Measurements from ENCODE around the gene POTEB2. TPM values are rescaled to one million over a fixed set of nuclear protein-coding genes. Genes with fewer than 3 reads are reported as not detected.
"Not testable (repeated sequence)": the region's sequence is repeated elsewhere in the genome, so short reads cannot be mapped to it uniquely, and the experiment has no call there.

Gene POTEB2
- total RNA-seq (not detected), polyA plus RNA-seq (ENCODE audit: insufficient read length in 6 of 6) (not detected)
- long read RNA-seq, donor 1: 0 reads
- long read RNA-seq, donor 2: 0 reads
- long read RNA-seq, donor 3: 0 reads
- long read RNA-seq, donor 4: 0 reads
- long read RNA-seq, donor 5: 0 reads
- long read RNA-seq, donor 6: 0 reads
- long read RNA-seq, donor 7: 0 reads
- long read RNA-seq, donor 8: 0 reads
- long read RNA-seq, donor 9: 0 reads
- long read RNA-seq, donor 10: 0 reads
- long read RNA-seq, donor 11: 0 reads
- long read RNA-seq, donor 12: 0 reads

DNA sequence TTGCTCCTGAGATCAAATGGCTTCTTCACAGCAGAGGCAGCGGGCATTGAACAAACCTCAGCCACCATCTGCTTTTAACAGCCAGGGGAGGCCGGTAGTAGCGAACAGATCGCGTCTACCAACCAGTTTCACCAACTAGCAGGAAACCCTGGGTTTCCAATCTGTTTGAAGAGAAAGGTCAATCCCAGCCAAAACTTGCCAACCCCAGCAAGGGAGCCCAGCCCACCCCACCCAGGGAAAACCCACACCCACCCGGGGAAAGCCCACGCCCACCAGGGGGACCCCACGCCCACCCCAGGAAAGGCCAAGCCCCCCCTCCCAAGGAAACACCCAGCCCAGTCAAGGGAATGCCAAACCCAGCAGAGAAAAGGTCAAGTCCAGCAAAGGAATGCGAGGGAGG is at the start of gene POTEB2:
Gene POTEB2 (minus strand): TSS at position 101 of the 400 bp plus-strand sequence. CDS start 33 bp downstream, at position 68.
- DNase-seq; H3K4me1 ChIP-seq; H3K4me3 ChIP-seq; H3K27me3 ChIP-seq; H3K9me3 ChIP-seq; H3K27ac ChIP-seq; H3K36me3 ChIP-seq; intact Hi-C loops (cut with DNase I); ATAC-seq: not testable (repeated sequence)

DNA sequence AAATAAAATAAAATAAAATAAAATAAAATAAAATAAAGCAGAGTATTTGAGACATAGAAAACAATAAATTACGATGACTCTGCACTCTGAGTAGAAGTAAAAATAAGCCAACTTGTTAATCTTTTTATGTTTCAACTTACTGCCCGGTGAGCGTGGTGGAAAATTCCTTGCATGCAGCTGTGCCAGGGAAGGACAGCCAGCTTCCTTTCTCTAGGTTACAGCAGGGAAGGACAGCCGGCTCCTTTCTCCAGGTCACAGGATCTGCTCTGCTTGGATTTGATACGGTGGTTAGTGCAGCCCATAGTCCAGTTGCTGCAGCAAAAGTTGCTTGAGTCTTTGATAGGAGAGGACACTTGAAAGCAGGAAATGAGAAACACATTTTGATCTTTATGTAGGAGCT is 13.8 kb upstream of the POTEB2 start:
- H3K4me3 ChIP-seq; H3K9me3 ChIP-seq; H3K27me3 ChIP-seq; H3K36me3 ChIP-seq; DNase-seq; H3K27ac ChIP-seq; intact Hi-C loops (cut with DNase I); ATAC-seq; H3K4me1 ChIP-seq: not testable (repeated sequence)

DNA sequence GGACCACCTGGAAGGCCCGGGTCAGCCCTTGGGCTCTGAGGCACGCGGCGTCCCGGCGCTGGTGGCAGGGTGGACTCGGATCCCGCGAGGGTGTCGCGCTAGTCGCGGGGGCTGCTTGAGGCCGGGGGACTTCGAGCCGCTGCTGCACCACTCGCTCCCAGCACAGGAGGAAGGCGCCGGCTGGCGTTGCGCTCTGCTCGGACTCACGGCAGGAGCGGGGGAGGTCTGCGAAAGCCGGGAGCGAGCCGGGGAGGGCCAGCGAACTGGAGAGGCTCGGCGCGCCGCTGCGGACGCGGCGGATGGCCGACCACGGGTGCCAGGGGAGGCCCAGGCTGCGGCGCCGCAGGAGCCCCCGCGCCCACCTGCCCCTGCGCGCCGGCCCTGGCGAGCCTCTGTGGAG is 12.3 kb upstream of the POTEB2 start:
- H3K27ac ChIP-seq; ATAC-seq; intact Hi-C loops (cut with DNase I); DNase-seq; H3K27me3 ChIP-seq; H3K4me1 ChIP-seq; H3K4me3 ChIP-seq; H3K9me3 ChIP-seq; H3K36me3 ChIP-seq: not testable (repeated sequence)

DNA sequence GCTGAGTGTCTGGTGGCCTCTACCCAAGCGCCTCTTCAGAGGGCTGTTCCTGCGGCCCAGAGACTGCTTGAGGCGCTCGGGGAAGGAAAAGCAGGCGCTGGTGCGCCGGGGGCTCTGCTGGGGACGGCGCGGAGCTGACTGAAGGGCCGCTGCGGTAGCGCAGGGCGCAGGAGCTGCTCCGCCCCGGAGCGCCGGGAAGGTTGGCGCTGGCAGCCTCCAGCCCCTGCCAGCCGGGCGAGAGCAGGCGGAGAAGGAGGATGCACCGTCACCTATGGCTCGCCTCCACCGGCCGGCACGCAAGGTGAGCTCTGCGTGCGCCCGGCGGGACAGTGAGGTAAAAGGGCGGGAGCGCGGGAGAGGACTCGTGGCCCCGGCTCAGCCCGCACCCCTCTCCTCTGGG is 11.7 kb upstream of the POTEB2 start:
- H3K36me3 ChIP-seq; H3K4me1 ChIP-seq; ATAC-seq; H3K27ac ChIP-seq; H3K9me3 ChIP-seq; DNase-seq; H3K4me3 ChIP-seq; H3K27me3 ChIP-seq; intact Hi-C loops (cut with DNase I): not testable (repeated sequence)

Small RNA genes lying within 50 kb of the gene (microRNA-seq; reads per million reads assigned to microRNA genes)
- 0 reads per million in 2 donors for gene MIR3118-2

All from left lung (tissue), 14 donors.